ENCODE results near the gene NEK6. TPM values are rescaled to one million over a fixed set of nuclear protein-coding genes. Genes with fewer than 3 reads are reported as not detected.

NEK6 gene
- total RNA-seq, 3 donors from 2014 or later (not counting 1 experiment from before 2014, with no cell fraction given) = 25.0 to 34.9 (median 33.0) TPM

- no peaks in the 10 kb centered on the region for H3K9me3 ChIP-seq (ENCODE audit: control insufficient read depth, insufficient read depth, low read length)
- no peaks in the 10 kb centered on the region for H3K36me3 Mint-ChIP-seq
- H3K36me3 ChIP-seq (ENCODE audit: control insufficient read depth, insufficient read depth, low read length) = no peaks in the 10 kb centered on the region
- TF ChIP-seq CTCF (IDR thresholded peaks at IDR 0.05) = no peak
- peak overlapping the region; percentile 47 to 63 for H3K27ac Mint-ChIP-seq
- H3K27ac ChIP-seq (ENCODE audit: low read length) = no peak overlapping the region
- 100% methylated on average over 1 of the region's 3 CpGs for WGBS (ENCODE audit: insufficient coverage)
- H3K4me1 ChIP-seq (ENCODE audit: control insufficient read depth, insufficient read depth, low read length) = peaks cover 70% of the 10 kb centered on the region
- ATAC-seq (peak in 1 of 3 donors; percentile 31), DNase-seq (no peak)
- intact Hi-C loops (cut with micrococcal nuclease) = no loop called here
- no peak overlapping the region for H3K4me3 ChIP-seq (ENCODE audit: low read length)
- H3K27me3 Mint-ChIP-seq (ENCODE audit: low read depth in 2 of 2) = no peaks in the 10 kb centered on the region
- no peaks in the 10 kb centered on the region for H3K27me3 ChIP-seq (ENCODE audit: control insufficient read depth, insufficient read depth, low read length)
- H3K4me3 Mint-ChIP-seq = no peak overlapping the region
- no peaks in the 10 kb centered on the region for H3K9me3 Mint-ChIP-seq
- peaks cover 38 to 77% of the 10 kb centered on the region in 2 donors for H3K4me1 Mint-ChIP-seq
Observed at GRCh38 chr9:124221676-124222075, 36.1 kb upstream of the NEK6 start.

GRCh38 chr9:124222109-124222508, 35.6 kb upstream of the NEK6 start:
- Mint-ChIP-seq H3K9me3 (no peaks in the 10 kb centered on the region), H3K27me3 (ENCODE audit: low read depth in 2 of 2) (no peaks in the 10 kb centered on the region), H3K4me3 (no peak overlapping the region), H3K4me1 (peaks cover 33 to 73% of the 10 kb centered on the region in 2 donors), H3K27ac (peak overlapping the region in 1 of 2 donors; percentile 58), H3K36me3 (no peaks in the 10 kb centered on the region)
- TF ChIP-seq CTCF (IDR thresholded peaks at IDR 0.05) = no peak
- no peaks in the 10 kb centered on the region for H3K36me3 ChIP-seq (ENCODE audit: control insufficient read depth, insufficient read depth, low read length)
- no peak for ATAC-seq
- 93% methylated on average over 4 of the region's 4 CpGs for WGBS (ENCODE audit: insufficient coverage)
- DNase-seq = no peak
- H3K4me3 ChIP-seq (ENCODE audit: low read length) = no peak overlapping the region
- no peak overlapping the region for H3K27ac ChIP-seq (ENCODE audit: low read length)
- peaks cover 65% of the 10 kb centered on the region for H3K4me1 ChIP-seq (ENCODE audit: control insufficient read depth, insufficient read depth, low read length)
- H3K27me3 ChIP-seq (ENCODE audit: control insufficient read depth, insufficient read depth, low read length) = no peaks in the 10 kb centered on the region
- intact Hi-C loops (cut with micrococcal nuclease) = no loop called here
- no peaks in the 10 kb centered on the region for H3K9me3 ChIP-seq (ENCODE audit: control insufficient read depth, insufficient read depth, low read length)

- H3K4me3 ChIP-seq (ENCODE audit: low read length) = no peak overlapping the region
- no peaks in the 10 kb centered on the region for H3K9me3 ChIP-seq (ENCODE audit: control insufficient read depth, insufficient read depth, low read length)
- H3K4me1 ChIP-seq (ENCODE audit: control insufficient read depth, insufficient read depth, low read length) = peaks cover 55% of the 10 kb centered on the region
- no peaks in the 10 kb centered on the region for H3K36me3 ChIP-seq (ENCODE audit: control insufficient read depth, insufficient read depth, low read length)
- no peak overlapping the region for H3K27ac ChIP-seq (ENCODE audit: low read length)
- ATAC-seq = peak in 1 of 3 donors; percentile 57
- 77% methylated on average over 9 of the region's 10 CpGs for WGBS (ENCODE audit: insufficient coverage)
- no peak for TF ChIP-seq CTCF (IDR thresholded peaks at IDR 0.05)
- H3K9me3 Mint-ChIP-seq = no peaks in the 10 kb centered on the region
- peaks cover 23 to 63% of the 10 kb centered on the region in 2 donors for H3K4me1 Mint-ChIP-seq
- peak overlapping the region in 1 of 2 donors; percentile 58 for H3K27ac Mint-ChIP-seq
- no peaks in the 10 kb centered on the region for H3K27me3 Mint-ChIP-seq (ENCODE audit: low read depth in 2 of 2)
- H3K27me3 ChIP-seq (ENCODE audit: control insufficient read depth, insufficient read depth, low read length) = no peaks in the 10 kb centered on the region
- intact Hi-C loops (cut with micrococcal nuclease) = no loop called here
- no peak overlapping the region for H3K4me3 Mint-ChIP-seq
- no peak for DNase-seq
- H3K36me3 Mint-ChIP-seq = no peaks in the 10 kb centered on the region
Observed at GRCh38 chr9:124222918-124223720, 34.6 kb upstream of the NEK6 start.

GRCh38 chr9:124225945-124226344, 31.8 kb upstream of the NEK6 start:
- no peaks in the 10 kb centered on the region for H3K9me3 Mint-ChIP-seq

More at GRCh38 chr9:124225945-124226344, 31.8 kb upstream of the NEK6 start:
- Histone ChIP-seq H3K27ac (ENCODE audit: low read length) (no peak overlapping the region), H3K4me3 (ENCODE audit: low read length) (no peak overlapping the region), H3K27me3 (ENCODE audit: control insufficient read depth, insufficient read depth, low read length) (no peaks in the 10 kb centered on the region), H3K36me3 (ENCODE audit: control insufficient read depth, insufficient read depth, low read length) (no peaks in the 10 kb centered on the region), H3K9me3 (ENCODE audit: control insufficient read depth, insufficient read depth, low read length) (no peaks in the 10 kb centered on the region), H3K4me1 (ENCODE audit: control insufficient read depth, insufficient read depth, low read length) (peaks cover 34% of the 10 kb centered on the region)
- intact Hi-C loops (cut with micrococcal nuclease) = no loop called here
- DNase-seq (no peak), ATAC-seq (no peak)
- TF ChIP-seq CTCF (IDR thresholded peaks at IDR 0.05) = no peak
- no peak overlapping the region for H3K4me3 Mint-ChIP-seq
- H3K27me3 Mint-ChIP-seq (ENCODE audit: low read depth in 2 of 2) = no peaks in the 10 kb centered on the region
- no peaks in the 10 kb centered on the region for H3K36me3 Mint-ChIP-seq
- no peak overlapping the region for H3K27ac Mint-ChIP-seq
- H3K4me1 Mint-ChIP-seq = peaks cover 10 to 42% of the 10 kb centered on the region in 2 donors
